GM13977 (cell line): ENCODE results near the gene GDPD5.

Experiments used
- DNase-seq: peaks from one replicate; pipeline ENCODE4 v3.0.0; 2012; ENCODE audit warnings: low spot score
- CTCF ChIP-seq: IDR thresholded peaks from 2 replicates; pipeline ENCODE4 v1.5.1; 2012; ENCODE audit warnings: mild to moderate bottlenecking, control low read depth; ENCODE audit not compliant: insufficient read depth; ENCODE audit errors: extremely low read depth, missing control alignments
- in situ Hi-C: fragments of 300-500 bp; cut with MboI; formaldehyde crosslinking; loops from one replicate; pipeline ENCODE4 v1.12.0; 2022; ENCODE audit warnings: low sequenced_read_pairs, low pct_unique_long_range_greater_than_20kb, mixed read lengths, inconsistent platforms; ENCODE audit not compliant: unreplicated experiment

GDPD5 gene

GRCh38 chr11:75514596-75514995 is 11.1 kb downstream of the GDPD5 start:
- TF ChIP-seq CTCF: no peak
- in situ Hi-C loops: no loop called here
- DNase-seq: no peak

- no peak for TF ChIP-seq CTCF
- in situ Hi-C loops: no loop called here
- DNase-seq: no peak
These were observed 12.5 kb downstream of the GDPD5 start for GRCh38 chr11:75513250-75513649.

- in situ Hi-C loops: no loop called here
- no peak for TF ChIP-seq CTCF
- no peak for DNase-seq
These were observed 15.1 kb downstream of the GDPD5 start for GRCh38 chr11:75510723-75511019.

- in situ Hi-C loops: no loop called here
- TF ChIP-seq CTCF: no peak
- no peak for DNase-seq
These were observed 15.6 kb downstream of the GDPD5 start for GRCh38 chr11:75510004-75510722.

- no peak for TF ChIP-seq CTCF
These were observed 16.6 kb downstream of the GDPD5 start for GRCh38 chr11:75509020-75509720.

GRCh38 chr11:75508051-75508561 is 17.6 kb downstream of the GDPD5 start:
- in situ Hi-C loops: no loop called here
- DNase-seq: no peak
- TF ChIP-seq CTCF: no peak

More at GRCh38 chr11:75509020-75509720, 16.6 kb downstream of the GDPD5 start:
- no peak for DNase-seq
- in situ Hi-C loops: no loop called here
